Tibial artery (tissue), 4 donors: ENCODE data around the gene ABHD17C.

ENCODE experiments used
- DNase-seq, 2 donors: peaks; one replicate each; pipeline ENCODE4 v3.0.0-alpha.2; 2019
- H3K27ac ChIP-seq, 2 donors: fragments of 200-600 bp; sonication (generic) in 1 of 2; 1 replicate in 1 of 2; 2 replicates in 1 of 2; pipeline ENCODE4 v1.5.1; 2018 to 2019; ENCODE audit warnings: mild to moderate bottlenecking in 1 of 2
- H3K27me3 ChIP-seq, 2 donors: fragments of 200-600 bp; sonication (generic) in 1 of 2; one replicate each; pipeline versions ENCODE4 v1.5.1 to v1.6.0; 2016 to 2019
- H3K36me3 ChIP-seq, 3 donors: fragments of 200-600 bp; sonication (generic) in 2 of 3; one replicate each; pipeline ENCODE4 v1.5.1; 2016 to 2019; ENCODE audit warnings: mild to moderate bottlenecking in 2 of 3
- H3K4me1 ChIP-seq, 4 donors: fragments of 200-600 bp; sonication (generic) in 2 of 4; 1 replicate in 3 of 4; 2 replicates in 1 of 4; pipeline ENCODE4 v1.5.1; 2016 to 2019
- H3K4me3 ChIP-seq, 2 donors: fragments of 200-600 bp; sonication (generic) in 1 of 2; 1 replicate in 1 of 2; 2 replicates in 1 of 2; pipeline ENCODE4 v1.5.1; 2018 to 2019; ENCODE audit warnings: mild to moderate bottlenecking in 2 of 2
- H3K9me3 ChIP-seq, 3 donors: fragments of 200-600 bp; sonication (generic) in 1 of 3; one replicate each; pipeline ENCODE4 v1.5.1; 2016 to 2019
- CTCF ChIP-seq, 2 experiments: fragments of 200-600 bp in 1 of 2; fragments of 450-650 bp in 1 of 2; IDR thresholded peaks; one replicate each; pipeline ENCODE4 v1.5.1; 2017 to 2019; ENCODE audit warnings: antibody characterized with exemption in 2 of 2, mild to moderate bottlenecking in 1 of 2, moderate library complexity in 1 of 2
- intact Hi-C: fragments of 100-400 bp; cut with DNase I; formaldehyde crosslinking; loops from one replicate; pipeline ENCODE4 v1.15.0; 2023; ENCODE audit warnings: low total_unique reads

Gene ABHD17C

GRCh38 chr15:80798911-80799310, 103.8 kb downstream of the ABHD17C start:
- Histone ChIP-seq H3K4me3 (no peak overlapping the region), H3K36me3 (no peaks in the 10 kb centered on the region), H3K4me1 (no peaks in the 10 kb centered on the region), H3K27me3 (no peaks in the 10 kb centered on the region), H3K27ac (no peak overlapping the region), H3K9me3 (no peaks in the 10 kb centered on the region)
- no peak for TF ChIP-seq CTCF (IDR thresholded peaks at IDR 0.05)
- intact Hi-C loops = no loop called here
- no peak for DNase-seq

DNA sequence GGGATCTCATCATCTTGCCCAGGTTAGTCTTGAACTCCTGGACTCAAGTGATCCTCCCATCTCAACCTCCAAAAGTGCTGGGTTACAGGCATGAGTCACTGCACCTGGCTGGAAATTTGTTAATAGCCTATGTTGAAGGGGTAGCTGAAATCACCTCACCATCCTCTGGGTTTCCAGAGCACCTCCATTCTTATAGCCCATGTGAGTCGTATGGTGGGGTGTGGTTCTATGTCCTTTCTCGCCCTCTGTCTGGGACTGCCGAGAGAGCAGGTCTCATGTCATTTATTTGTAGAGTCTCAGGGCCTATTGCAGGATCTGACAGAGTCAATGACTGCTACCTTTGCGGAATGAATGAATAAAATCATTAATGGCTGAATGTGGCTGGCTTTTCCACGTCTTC, 105.0 kb downstream of the ABHD17C start:
- no peak for DNase-seq
- no peak for TF ChIP-seq CTCF (IDR thresholded peaks at IDR 0.05)
- no peak overlapping the region for H3K27ac ChIP-seq
- no peak overlapping the region for H3K4me3 ChIP-seq
- intact Hi-C loops = no loop called here
- H3K36me3 ChIP-seq = no peaks in the 10 kb centered on the region
- H3K9me3 ChIP-seq = no peaks in the 10 kb centered on the region
- H3K4me1 ChIP-seq = no peaks in the 10 kb centered on the region
- no peaks in the 10 kb centered on the region for H3K27me3 ChIP-seq

GRCh38 chr15:80801891-80802680, 107.0 kb downstream of the ABHD17C start:
- Histone ChIP-seq H3K27ac (no peak overlapping the region), H3K4me1 (no peaks in the 10 kb centered on the region), H3K36me3 (no peaks in the 10 kb centered on the region), H3K9me3 (no peaks in the 10 kb centered on the region), H3K27me3 (no peaks in the 10 kb centered on the region), H3K4me3 (no peak overlapping the region)
- TF ChIP-seq CTCF (IDR thresholded peaks at IDR 0.05) = no peak
- intact Hi-C loops = loop anchor here (2.0 kb wide), 1 partner anchor 165 kb away; no protein-coding TSS in a partner anchor
- no peak for DNase-seq

- no peak for TF ChIP-seq CTCF (IDR thresholded peaks at IDR 0.05)
- H3K4me1 ChIP-seq = no peaks in the 10 kb centered on the region
- H3K27me3 ChIP-seq = no peaks in the 10 kb centered on the region
- DNase-seq = no peak
- H3K4me3 ChIP-seq = no peak overlapping the region
- H3K36me3 ChIP-seq = no peaks in the 10 kb centered on the region
- no peaks in the 10 kb centered on the region for H3K9me3 ChIP-seq
- intact Hi-C loops = loop anchor here (2.0 kb wide), 1 partner anchor 163 kb away; no protein-coding TSS in a partner anchor
- no peak overlapping the region for H3K27ac ChIP-seq
These were observed 108.7 kb downstream of the ABHD17C start for GRCh38 chr15:80803580-80804525.

DNA sequence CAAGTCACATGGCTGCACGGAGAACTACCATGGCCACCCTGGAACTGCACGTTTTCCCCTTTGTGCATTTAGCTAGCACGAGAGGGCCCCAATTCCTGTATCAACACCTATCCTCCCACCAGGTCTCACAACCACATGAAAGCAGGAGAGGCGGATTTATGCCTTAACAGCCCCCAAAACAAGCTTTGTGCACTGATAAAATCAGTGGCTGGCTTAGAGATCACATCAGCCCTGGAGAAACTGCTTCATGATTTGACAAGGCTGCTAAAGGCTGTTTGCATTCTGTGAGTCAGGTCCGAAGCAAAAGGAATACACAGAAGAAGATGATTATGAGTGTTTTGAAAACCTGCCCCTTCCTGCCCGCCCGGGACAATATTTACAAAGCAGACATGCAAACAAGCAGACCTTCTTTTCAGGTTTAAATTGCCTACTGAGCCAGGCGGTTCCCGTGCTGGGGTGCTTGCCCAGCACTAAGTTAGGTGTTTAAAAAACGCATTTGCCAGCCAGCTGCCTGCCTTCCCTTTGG, 109.9 kb downstream of the ABHD17C start:
- no peaks in the 10 kb centered on the region for H3K4me1 ChIP-seq
- DNase-seq = no peak
- intact Hi-C loops = no loop called here
- TF ChIP-seq CTCF (IDR thresholded peaks at IDR 0.05) = no peak
- H3K27ac ChIP-seq = no peak overlapping the region
- H3K4me3 ChIP-seq = no peak overlapping the region
- H3K36me3 ChIP-seq = no peaks in the 10 kb centered on the region
- no peaks in the 10 kb centered on the region for H3K27me3 ChIP-seq
- no peaks in the 10 kb centered on the region for H3K9me3 ChIP-seq
